Measurements from ENCODE around the gene PARP11.

- TF ChIP-seq, protein P1, sequence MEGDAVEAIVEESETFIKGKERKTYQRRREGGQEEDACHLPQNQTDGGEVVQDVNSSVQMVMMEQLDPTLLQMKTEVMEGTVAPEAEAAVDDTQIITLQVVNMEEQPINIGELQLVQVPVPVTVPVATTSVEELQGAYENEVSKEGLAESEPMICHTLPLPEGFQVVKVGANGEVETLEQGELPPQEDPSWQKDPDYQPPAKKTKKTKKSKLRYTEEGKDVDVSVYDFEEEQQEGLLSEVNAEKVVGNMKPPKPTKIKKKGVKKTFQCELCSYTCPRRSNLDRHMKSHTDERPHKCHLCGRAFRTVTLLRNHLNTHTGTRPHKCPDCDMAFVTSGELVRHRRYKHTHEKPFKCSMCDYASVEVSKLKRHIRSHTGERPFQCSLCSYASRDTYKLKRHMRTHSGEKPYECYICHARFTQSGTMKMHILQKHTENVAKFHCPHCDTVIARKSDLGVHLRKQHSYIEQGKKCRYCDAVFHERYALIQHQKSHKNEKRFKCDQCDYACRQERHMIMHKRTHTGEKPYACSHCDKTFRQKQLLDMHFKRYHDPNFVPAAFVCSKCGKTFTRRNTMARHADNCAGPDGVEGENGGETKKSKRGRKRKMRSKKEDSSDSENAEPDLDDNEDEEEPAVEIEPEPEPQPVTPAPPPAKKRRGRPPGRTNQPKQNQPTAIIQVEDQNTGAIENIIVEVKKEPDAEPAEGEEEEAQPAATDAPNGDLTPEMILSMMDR (IDR thresholded peaks at IDR 0.05; ENCODE audit: poor library complexity) = peak; percentile 85
- TF ChIP-seq EZH2 (IDR thresholded peaks at IDR 0.05; ENCODE audit: borderline replicate concordance) (no peak), EZH2phosphoT487 (IDR thresholded peaks at IDR 0.05; ENCODE audit: low read depth, severe bottlenecking, unreplicated experiment) (no peak)
These were observed 95.9 kb downstream of the PARP11 start for GRCh38 chr12:3777206-3777809.

Data from hepatocyte (in vitro differentiated cells).